Activated T-helper 9 cell treated with anti-CD3 and anti-CD28 coated beads, Interleukin-2, amount 50 U/mL, for 16 hours (primary cell): ENCODE measurements around the gene UBE2D2.
"Not testable (repeated sequence)": the region's sequence is repeated elsewhere in the genome, so short reads cannot be mapped to it uniquely, and the experiment has no call there.

Source experiments
- DNase-seq: peaks from one replicate; pipeline ENCODE4 v3.0.0-alpha.2; 2020; ENCODE audit warnings: low read depth

The UBE2D2 gene

DNA sequence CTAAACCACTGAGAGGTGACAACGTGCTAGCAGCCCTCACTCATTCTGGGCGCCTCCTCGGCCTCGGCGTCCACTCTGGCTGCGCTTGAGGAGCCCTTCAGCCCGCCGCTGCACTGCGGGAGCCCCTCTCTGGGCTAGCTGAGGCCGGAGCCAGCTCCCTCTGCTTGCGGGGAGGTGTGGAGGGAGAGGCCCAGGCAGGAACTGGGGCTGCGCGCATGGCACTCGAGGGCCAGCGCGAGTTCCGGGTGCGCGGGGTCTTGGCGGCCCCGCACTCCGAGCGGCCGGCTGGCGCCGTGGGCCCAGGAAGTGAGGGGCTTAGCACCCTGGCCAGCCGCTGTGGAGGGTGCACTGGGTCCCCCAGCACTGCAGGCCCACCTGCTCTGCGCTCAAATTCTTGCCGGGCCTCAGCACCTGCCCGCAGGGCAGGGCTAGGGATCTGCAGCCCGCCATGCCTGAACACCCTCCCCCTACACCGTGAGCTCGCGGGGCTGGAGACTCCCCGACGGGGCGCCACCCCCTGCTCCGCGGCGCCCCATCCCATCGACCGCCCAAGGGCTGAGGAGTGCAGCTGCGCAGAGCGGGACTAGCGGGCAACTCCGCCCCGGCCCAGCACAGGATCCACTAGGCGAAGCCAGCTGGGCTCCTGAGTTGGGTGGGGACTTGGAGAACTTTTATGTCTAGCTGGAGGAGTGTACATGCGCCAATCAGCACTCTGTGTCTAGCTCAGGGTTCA, 11.8 kb upstream of the UBE2D2 start:
- no peak for DNase-seq

DNA sequence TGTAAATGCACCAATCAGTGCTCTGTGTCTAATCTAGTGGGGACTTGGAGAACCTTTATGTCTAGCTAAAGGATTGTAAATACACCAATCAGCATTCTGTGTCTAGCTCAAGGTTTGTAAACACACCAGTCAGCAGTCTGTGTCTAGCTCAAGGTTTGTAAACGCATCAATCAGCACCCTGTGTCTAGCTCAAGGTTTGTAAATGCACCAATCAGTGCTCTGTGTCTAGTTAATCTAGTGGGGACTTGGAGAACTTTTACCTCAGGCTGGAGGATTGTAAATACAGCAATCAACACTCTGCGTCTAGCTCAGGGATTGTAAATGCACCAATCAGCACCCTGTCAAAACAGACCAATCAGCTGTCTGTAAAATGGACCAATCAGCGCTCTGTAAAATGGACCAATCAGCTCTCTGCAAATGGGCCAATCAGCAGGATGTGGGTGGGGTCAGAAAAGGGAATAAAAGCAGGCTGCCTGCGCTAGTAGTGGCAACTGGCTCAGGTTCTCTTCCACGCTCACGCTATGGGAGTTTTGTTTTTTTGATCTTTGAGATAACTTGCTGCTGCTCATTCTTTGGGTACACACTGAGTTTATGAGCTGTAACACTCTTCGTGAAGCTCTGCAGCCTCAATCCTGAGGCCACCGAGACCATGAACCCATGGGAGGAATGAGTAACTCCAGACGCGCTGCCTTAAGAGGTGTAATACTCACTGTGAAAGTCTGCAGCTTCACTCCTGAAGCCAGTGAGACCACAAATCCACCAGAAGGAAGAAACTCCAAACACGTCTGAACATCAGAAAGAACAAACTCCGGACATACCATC, 10.9 kb upstream of the UBE2D2 start:
- not testable (repeated sequence) for DNase-seq

DNA sequence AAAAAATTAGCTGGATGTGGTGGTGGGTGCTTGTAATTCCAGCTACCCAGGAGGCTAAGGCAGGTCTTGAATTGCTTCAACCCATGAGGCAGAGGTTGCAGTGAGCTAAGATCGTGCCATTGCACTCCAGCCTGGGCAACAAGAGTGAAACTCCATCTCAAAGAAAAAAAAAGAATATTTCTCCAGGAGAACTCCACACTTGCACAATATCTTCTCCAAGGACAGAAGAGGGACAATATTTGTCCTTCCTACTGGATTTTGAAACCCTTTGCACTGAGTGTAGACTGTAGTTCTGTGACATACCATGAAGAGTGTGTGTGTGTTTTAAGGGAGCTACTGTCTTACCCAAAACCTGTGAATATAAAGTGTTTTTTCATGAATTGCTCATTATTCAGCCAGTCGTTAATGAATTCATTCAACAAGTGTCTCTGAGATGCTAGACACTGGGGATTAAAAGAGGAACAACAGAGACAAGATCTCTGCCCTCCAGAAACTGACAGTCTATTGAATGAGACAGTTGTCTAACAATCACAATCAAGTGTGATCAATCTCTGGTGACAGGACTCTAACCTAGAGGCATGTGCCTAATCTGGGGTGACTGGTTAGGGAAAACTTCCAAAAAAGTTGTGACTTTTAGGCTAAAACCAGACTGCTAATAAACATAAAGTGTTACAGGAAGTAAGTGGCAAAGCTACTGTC, 9.8 kb upstream of the UBE2D2 start:
- DNase-seq = no peak

DNA sequence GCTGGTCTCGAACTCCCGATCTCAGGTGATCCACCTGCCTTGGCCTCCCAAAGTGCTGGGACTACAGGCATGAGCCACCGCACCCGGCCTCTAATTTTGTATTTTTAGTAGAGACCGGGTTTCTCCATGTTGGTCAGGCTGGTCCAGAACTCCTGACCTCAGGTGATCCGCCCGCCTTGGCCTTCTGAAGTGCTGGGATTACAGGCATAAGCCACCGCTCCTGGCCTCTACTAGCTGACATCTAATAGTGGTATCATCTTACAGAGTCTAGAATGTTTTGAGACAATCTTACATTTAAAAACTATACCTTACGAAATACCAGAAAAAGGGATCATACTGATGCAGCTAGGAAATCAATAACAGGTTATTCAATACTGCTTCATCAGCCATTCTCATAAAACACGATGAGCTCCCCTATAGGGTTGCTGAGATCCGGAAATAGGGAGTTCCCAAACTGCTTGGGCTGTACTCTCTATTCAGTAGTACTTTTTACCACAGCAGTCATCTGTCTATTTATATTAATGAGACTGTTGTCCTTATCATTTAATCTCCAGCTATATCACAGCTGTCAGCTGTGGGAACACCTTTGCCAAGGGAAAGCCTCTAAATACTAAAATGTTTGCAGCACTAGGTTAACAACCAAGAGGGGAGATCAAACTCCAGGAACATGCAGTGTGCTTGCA, 8.1 kb upstream of the UBE2D2 start:
- no peak for DNase-seq

DNA sequence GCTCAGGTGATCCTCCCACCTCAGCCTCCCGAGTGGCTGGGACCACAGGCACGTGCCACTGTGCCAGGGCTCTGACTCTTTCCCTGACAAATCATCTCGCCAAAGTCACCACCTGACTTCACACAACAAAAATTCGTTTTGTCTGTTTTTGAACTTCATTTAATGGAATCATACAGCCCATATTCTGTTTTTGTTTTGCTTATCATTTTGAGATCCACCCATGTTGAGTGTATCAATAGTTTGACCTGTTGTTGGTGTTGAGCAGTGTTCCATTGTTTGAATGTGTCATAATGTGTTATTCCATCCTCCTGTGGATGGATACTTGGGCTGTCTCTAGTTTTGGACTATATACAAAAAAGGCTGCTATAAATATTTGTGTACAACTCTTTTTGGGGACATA, 6.9 kb upstream of the UBE2D2 start:
- no peak for DNase-seq

DNA sequence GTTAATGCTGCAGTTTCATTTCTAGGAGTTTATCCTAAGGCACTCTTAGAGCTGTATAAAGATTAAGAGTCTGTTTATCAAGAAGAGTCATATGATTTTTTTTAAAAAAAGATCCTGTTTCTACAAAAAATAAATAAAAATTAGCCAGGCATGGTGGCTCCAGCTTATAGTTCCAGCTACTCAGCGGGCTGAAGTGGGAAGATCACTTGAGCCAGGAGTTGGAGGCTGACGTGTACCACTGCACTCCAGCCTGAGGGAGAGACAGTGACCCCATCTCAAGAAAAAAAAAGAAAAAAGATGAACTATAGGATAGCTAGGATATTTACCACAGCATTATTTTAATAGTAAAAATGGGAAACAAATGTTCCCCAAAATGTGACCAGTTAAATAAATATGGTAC, 3.3 kb upstream of the UBE2D2 start:
- no peak for DNase-seq

DNA sequence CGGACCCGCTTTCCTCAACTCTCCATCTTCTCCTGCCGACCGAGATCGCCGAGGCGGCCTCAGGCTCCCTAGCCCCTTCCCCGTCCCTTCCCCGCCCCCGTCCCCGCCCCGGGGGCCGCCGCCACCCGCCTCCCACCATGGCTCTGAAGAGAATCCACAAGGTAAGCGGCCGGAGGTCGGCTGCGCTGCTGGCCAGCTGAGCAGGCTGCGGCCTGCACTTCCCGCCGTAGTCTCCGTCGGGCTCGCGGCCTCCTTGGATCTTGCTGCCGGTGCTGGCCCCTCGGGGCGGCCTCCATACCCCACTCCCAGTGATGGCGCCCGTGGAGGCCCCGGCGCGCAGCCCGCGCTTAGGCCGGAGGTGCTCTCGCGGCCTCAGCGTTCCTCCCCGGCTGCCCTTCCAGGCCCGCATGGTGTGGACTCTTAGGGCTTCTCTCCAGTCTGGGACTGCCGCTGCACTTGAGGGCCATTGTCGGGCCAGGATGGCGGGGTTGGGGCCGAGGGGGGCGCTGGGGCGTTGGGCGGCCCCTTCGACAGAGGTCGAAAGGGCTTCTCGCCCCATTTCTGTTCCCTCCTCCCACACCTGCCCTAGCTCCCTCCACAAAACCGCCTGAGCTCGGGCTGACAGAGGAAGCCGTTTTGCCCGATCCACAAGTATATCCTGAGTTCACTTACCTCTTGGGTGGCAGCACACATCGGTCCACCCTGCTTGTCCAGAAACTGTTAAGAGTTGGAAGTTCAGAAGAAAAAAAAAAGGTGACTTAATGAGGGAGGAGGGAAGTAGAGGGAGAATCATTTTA, 714 bp downstream of the UBE2D2 start:
- DNase-seq = peak; percentile 19

DNA sequence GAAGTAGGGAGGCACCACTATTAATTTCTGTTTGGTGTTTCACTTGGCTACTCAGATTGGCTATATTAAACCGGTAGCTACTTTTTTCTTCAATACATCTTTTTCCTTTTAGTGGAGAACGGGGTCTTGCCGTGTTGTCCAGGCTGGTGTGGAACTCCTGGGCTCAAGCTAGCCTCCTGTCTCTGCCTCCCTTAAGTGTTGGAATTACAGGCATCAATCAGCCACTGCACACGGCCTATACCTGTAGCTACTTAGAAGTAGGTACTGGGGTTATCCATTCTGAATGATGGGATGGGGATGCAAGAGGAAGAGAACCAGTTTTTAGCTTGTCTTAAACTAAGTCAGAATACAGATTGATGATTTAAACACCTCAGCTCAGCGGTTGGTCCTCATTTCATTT, 1.7 kb downstream of the UBE2D2 start:
- DNase-seq = no peak

DNA sequence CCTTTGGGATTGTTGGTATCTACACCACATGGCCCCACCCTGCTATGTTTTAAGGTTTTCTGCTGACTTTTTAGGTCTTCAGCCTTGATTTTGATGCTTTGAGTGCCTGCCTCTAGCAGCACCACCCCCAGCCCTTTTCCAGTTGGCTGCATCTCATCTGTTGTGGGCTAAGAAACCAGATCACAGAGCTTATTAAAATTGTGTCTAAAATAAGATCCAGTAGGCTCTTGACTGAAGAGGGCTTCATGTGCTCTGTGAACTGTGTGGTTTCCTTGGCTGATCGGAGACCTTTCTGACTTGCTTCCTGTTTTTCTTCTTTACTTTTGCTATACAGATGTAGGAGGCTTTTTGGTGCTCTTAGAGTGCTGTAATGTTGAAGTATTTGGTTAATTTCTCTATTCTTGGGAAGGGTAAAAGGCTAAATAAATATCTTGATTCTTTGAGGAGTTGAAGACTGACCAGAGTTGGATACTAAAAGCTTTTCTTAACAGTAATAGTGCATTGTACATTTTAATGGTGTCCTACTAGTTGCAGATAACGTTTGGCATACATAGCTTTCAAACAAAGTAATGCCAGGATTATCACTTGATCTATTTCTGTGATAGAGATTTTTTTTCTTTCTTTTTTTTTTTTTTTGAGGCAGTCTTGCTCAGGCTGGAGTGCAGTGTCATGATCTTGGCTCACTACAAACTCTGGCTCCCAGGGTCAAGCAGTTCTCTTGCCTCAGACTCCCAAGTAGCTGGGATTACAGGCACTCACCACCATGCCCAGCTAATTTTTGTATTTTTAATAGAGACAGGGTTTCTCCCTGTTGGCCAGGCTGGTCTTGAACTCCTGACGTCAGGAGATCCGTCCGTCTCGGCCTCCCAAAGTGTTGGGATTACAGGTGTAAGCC, 4.5 kb downstream of the UBE2D2 start:
- DNase-seq = no peak

DNA sequence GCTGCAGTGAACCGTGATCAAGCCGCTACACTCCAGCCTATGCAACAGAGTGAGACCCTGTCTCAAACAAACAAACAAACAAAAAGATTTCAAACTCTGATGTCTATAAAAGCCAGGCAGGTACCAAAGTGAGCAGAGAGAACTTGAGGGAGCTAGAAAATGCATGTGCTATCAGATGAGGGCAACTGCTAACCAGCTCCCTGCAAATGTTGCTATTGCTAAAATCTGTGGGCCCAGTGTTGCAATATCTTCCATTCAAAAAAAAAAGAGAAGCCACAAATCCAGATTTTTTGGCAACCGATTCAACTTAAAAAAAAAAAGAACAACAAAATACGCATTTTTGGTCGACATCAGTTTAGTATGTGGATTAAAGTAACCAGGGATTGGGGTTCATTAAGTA, 5.5 kb downstream of the UBE2D2 start:
- DNase-seq = no peak

DNA sequence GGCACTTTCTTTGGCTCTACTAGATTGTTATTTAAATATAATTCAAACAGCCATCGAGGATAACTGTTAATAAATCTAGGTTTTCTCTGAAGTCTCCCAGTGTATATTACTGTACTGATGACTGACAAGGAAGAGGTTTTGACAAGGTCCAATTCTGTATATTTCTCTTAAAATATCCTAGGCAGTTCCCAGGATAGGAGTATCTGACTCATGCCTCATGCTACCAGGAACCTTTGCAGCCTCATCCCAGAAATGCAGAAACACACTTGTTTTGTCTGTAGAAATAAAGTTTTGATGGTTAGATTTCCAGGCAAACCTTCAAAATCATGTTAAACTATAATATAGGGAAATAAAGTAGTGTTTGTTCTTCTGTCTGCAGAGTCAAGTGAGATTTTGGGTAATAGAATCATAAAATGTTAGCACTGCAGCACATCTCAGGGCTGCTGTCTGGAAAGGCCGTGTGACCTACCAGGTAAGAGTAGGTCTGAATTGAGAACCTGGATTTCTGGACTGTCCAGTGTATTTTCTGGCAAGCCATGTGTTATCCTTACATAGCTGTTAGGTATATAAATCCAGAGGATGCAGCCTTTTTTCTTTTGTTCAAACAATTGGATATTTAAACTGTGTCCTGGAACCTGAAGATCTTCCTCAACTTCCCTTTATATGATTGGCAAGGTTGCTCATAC, 8.3 kb downstream of the UBE2D2 start:
- no peak for DNase-seq

DNA sequence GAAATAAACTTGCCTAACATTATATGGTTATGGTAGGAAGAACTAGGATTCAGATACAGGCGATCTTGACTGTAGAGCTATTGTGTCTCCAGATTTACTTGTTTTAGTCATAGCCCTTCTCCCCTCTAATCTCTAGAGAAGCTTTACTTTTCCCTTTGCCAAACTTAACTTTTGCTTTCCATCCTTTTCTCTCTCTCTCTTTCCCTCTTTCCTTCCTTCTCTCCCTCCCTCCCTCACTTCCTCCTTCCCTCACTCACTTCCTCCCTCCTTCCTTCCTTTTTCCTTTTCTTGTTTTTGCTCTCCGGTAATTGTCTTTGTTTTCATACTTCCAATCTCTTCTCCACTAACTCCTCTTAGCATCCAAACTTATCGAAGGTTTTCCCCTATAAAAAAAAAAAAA, 10.4 kb downstream of the UBE2D2 start:
- DNase-seq = no peak

DNA sequence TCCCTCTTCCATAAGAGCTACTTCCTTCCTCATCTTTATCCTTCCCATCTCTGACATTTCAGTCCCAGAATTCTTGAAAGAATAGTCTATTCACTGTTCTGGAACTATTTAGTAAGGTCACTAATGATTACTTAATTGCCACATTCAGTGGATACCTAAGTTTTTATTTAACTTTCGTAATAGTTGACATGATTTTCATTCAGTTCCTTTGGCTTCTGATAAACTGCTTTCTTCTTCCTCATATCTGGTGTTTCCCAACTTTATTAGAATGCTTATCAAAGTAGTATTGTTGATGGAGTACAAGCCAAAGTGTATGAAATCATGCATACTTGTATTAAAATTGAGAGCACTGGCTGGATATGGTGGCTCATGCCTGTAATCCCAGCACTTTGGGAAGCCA, 10.8 kb downstream of the UBE2D2 start:
- DNase-seq = no peak

DNA sequence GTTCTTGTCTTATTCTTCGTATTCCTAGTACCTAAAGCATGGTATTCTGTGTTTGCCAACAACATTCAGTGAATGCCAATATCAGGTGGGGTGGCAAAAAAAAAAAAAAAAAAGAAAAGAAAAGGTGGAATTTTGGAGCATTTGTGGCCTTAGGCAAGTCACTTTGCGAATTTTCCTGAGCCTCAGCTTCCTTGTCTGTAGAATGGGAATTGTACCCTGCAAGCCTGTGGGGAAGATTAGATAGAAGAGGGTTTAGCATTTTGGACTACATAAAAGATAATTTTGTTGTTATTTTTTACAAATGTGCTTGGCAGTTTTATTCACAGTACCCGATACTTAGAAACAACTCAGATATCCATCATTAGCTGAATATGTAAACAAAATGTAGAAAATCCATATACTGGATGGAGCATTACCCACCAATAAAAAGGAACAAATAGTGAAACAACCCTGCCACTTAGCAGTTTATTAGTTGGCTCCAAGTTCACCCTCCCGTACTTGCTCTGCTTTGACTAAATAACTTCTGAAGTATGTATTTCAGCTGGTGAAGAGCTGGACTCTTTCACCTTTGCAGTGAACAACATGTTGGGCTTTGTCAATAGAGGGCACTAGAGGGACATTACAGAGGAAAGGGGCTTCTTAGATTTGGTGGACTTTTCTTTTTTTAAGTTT, 13.6 kb downstream of the UBE2D2 start:
- DNase-seq = no peak

DNA sequence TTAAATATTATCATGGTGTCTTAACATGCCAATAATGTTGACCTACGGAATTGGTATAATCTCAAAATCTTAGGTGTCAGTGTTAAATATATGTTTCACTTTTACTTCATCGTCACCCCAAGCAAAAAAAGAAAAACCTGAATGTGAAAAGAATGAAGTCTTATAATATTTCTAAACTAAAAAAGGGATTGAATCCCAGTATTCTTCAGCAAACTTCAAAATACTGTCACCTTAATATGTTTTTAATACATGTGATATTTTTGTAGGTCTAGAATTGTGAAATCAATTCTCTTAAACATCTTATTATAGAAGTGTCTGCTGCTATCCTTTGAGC, 14.1 kb downstream of the UBE2D2 start:
- no peak for DNase-seq

DNA sequence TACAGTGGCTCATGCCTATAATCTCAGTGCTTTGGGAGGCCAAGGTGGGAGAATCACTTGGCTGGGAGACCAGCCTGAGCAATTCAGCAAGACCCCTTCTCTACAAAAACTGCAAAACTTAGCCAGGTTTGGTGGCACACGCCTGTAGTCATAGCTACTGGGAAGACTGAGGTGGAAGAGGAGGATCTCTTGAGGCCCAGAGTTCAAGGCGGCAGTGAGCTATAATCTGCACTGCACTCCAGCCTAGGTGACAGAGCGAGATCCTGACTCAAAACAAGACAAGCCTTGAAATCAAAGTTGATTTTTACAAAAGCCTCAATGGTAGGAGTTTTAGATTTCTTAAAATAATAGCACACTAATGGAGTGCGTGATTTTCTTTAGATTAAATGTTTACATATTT, 14.6 kb downstream of the UBE2D2 start:
- DNase-seq = no peak

DNA sequence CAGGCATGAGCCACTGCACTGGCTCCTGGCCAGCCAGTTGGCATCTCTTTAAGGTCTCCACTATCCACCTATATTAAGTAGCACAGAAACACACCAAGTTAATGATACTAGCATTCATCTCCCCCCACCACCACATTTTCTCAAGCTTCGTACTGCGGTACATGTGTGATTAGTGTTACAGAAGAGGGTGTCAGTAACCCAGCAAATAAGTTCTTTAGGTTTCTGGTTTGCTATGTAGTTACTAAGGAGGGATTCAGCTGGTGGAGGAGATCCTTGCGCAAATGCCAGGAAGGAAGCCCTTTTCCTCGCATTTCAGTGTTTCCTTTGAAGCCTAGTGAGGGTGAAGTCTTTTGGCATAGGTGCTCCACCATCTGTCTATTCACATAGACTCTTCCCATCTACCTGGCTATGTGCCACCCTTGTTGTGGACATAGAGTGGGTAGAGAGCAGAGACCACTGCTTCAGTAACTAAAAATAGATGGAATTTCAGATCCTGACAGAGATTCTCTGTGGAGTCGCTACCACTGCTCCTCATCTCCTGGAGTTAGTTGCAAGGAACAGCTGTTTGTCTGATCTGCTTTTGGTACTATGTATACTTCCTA, 16.7 kb downstream of the UBE2D2 start:
- DNase-seq = no peak

DNA sequence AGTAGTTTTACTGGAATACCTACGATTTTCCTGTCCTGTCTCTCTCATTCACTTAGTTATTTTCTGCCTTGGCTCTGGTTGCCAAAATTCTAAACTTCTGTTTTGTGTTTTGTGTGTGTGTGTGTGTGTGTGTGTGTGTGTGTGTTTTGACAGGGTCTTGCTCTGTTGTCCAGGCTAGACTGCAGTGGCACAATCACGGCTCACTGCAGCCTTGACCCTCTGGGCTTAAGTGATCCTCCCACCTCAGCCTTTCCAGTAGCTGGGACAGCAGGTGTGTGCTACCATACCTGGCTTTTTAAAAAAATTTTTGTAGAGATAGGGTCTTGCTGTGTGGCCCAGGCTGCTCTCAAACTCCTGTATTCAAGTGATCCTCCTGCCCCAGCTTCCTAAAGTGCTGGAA, 17.2 kb downstream of the UBE2D2 start:
- DNase-seq = no peak

DNA sequence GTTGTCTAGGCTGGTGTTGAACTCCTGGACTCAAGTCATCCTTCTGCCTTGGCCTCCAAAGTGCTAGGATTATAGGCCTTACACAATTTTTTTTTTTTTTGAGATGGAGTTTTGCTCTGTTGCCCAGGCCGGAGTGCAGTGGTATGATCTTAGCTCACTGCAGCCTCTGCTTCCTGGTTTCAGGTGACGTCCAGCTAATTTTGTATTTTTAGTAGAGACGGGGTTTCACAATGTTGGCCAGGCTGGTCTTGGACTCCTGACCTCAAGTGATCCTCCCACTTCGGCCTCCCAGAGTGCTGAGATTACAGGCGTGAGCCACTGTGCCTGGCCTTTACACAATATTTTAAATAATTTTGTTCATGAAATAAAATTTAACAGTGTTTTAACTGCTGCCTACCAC, 21.0 kb downstream of the UBE2D2 start:
- not testable (repeated sequence) for DNase-seq
